Colonic mucosa (tissue), 4 donors: ENCODE data around the gene SELE. TPM values are rescaled to one million over a fixed set of nuclear protein-coding genes. Genes with fewer than 3 reads are reported as not detected.
A peak's percentile ranks its signal among the peaks of the same experiment; 100 is the strongest.
"Not testable (repeated sequence)": the region's sequence is repeated elsewhere in the genome, so short reads cannot be mapped to it uniquely, and the experiment has no call there.

Experiments used
- DNase-seq: peaks from one replicate; pipeline ENCODE4 v3.0.0-alpha.2; 2020
- H3K27ac ChIP-seq: fragments of 200-600 bp; one replicate; pipeline ENCODE4 v1.8.0; 2021
- H3K27me3 ChIP-seq: fragments of 200-600 bp; one replicate; pipeline ENCODE4 v1.8.0; 2021
- H3K36me3 ChIP-seq: fragments of 200-600 bp; one replicate; pipeline ENCODE4 v1.8.0; 2021
- H3K4me1 ChIP-seq: fragments of 200-600 bp; one replicate; pipeline ENCODE4 v1.8.0; 2021; ENCODE audit warnings: mild to moderate bottlenecking
- H3K4me3 ChIP-seq: fragments of 200-600 bp; one replicate; pipeline ENCODE4 v1.8.0; 2021
- H3K9ac ChIP-seq, 2 donors: one replicate each; pipeline ENCODE4 v1.7.0; 2013; ENCODE audit warnings: control low read depth in 2 of 2, low read depth in 2 of 2, low read length in 2 of 2
- H3K9me3 ChIP-seq: fragments of 200-600 bp; one replicate; pipeline ENCODE4 v1.8.0; 2021
- intact Hi-C: fragments of 100-400 bp; cut with DNase I; formaldehyde crosslinking; loops from one replicate; pipeline ENCODE4 v1.14.1; 2022
- total RNA-seq, 2 donors: library from RNA; stranded (reverse); fragmentation: NEBNext Ultra II Directional in 1 of 2; extraction: Animal tissue kit (Norgen Biotek cat#: 25700) in 1 of 2; gene quantifications; one replicate each; pipeline ENCODE4 v1.2.1, GENCODE V29; 2021
- TF ChIP-seq, protein P1 (sequence below): fragments of 200-600 bp; IDR thresholded peaks from one replicate; pipeline ENCODE4 v1.8.0; 2022; ENCODE audit warnings: antibody characterized with exemption, mild to moderate bottlenecking
- donor health status: healthy.
- donor health status: DM: no; HTN: no; CAD: no.
- donor health status: DM: no; HTN: no; CAD: no.

The SELE gene
- total RNA-seq, 2 donors from 2014 or later, result 0.20 to 4.0 TPM

DNA sequence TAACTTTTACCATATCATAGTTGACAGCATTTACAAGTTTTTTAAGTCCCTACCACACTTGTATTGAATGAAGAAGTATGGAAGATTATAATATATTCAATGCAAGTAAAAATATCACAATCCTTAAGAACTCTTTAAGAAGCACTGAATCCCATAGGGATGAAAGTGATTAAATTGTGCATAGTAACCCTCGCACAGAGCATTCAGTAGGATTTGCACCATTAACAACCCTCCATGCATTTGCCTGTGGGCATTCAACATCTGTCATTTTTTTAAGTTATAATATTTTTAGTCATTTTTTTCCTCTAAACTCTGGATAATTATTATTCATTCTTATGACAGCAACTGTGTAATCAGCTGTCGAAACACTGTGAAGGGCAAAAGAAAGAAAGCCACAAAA lies 10.1 kb downstream of the SELE start:
- TF ChIP-seq, protein P1, sequence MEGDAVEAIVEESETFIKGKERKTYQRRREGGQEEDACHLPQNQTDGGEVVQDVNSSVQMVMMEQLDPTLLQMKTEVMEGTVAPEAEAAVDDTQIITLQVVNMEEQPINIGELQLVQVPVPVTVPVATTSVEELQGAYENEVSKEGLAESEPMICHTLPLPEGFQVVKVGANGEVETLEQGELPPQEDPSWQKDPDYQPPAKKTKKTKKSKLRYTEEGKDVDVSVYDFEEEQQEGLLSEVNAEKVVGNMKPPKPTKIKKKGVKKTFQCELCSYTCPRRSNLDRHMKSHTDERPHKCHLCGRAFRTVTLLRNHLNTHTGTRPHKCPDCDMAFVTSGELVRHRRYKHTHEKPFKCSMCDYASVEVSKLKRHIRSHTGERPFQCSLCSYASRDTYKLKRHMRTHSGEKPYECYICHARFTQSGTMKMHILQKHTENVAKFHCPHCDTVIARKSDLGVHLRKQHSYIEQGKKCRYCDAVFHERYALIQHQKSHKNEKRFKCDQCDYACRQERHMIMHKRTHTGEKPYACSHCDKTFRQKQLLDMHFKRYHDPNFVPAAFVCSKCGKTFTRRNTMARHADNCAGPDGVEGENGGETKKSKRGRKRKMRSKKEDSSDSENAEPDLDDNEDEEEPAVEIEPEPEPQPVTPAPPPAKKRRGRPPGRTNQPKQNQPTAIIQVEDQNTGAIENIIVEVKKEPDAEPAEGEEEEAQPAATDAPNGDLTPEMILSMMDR, result no peak
- Histone ChIP-seq H3K27ac (no peak overlapping the region), H3K9ac (no peak overlapping the region), H3K9me3 (no peaks in the 10 kb centered on the region), H3K36me3 (no peaks in the 10 kb centered on the region), H3K4me1 (no peaks in the 10 kb centered on the region), H3K27me3 (no peaks in the 10 kb centered on the region), H3K4me3 (no peak overlapping the region)
- intact Hi-C loops, result no loop called here
- DNase-seq, result no peak

GRCh38 chr1:169722779-169723178 lies 11.1 kb downstream of the SELE start:
- no peak overlapping the region for H3K4me3 ChIP-seq
- TF ChIP-seq, protein P1, result no peak
- no peaks in the 10 kb centered on the region for H3K4me1 ChIP-seq
- no peak for DNase-seq
- H3K9ac ChIP-seq, result no peak overlapping the region
- no peaks in the 10 kb centered on the region for H3K9me3 ChIP-seq
- H3K27ac ChIP-seq, result no peak overlapping the region
- H3K36me3 ChIP-seq, result no peaks in the 10 kb centered on the region
- no peaks in the 10 kb centered on the region for H3K27me3 ChIP-seq
- intact Hi-C loops, result no loop called here

GRCh38 chr1:169715100-169715499 lies 18.8 kb downstream of the SELE start:
- H3K4me1 ChIP-seq, H3K4me3 ChIP-seq, H3K27ac ChIP-seq, intact Hi-C loops, DNase-seq, H3K36me3 ChIP-seq, H3K9me3 ChIP-seq, H3K27me3 ChIP-seq, H3K9ac ChIP-seq: not testable (repeated sequence)

DNA sequence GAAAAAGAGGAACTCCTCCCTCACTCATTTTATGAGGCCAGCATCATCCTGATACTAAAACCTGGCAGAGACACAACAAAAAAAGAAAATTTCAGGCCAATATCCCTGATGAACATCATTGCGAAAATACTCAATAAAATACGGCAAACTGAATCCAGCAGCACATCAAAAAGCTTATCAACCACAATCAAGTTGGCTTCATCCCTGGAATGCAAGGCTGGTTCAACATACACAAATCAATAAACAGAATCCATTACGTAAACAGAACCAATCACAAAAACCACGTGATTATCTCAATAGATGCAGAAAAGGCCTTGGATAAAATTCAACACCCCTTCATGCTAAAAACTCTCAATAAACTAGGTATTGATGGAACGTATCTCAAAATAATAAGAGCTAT lies 20.8 kb downstream of the SELE start:
- not testable (repeated sequence) for H3K9me3 ChIP-seq, H3K36me3 ChIP-seq, H3K27ac ChIP-seq, H3K9ac ChIP-seq, H3K4me1 ChIP-seq, H3K4me3 ChIP-seq, DNase-seq, H3K27me3 ChIP-seq
- intact Hi-C loops, result loop anchor here (5.0 kb wide), 1 partner anchor 111 kb away; no protein-coding TSS in a partner anchor

- DNase-seq, result no peak
- Histone ChIP-seq H3K27me3 (no peaks in the 10 kb centered on the region), H3K9ac (no peak overlapping the region), H3K36me3 (no peaks in the 10 kb centered on the region), H3K4me3 (no peak overlapping the region), H3K4me1 (no peaks in the 10 kb centered on the region), H3K27ac (no peak overlapping the region), H3K9me3 (no peaks in the 10 kb centered on the region)
- intact Hi-C loops, result loop anchor here (5.0 kb wide), 1 partner anchor 110 kb away; no protein-coding TSS in a partner anchor
- TF ChIP-seq, protein P1, result peak; percentile 3
Observed at GRCh38 chr1:169712309-169712631, 21.6 kb downstream of the SELE start.

GRCh38 chr1:169711469-169712308 lies 22.2 kb downstream of the SELE start, which contains the start of gene SELL:
Gene SELL, minus strand, starts transcription at chr1:169711620. Its CDS starts 122 bp downstream, at chr1:169711498.
- Histone ChIP-seq H3K36me3 (no peaks in the 10 kb centered on the region), H3K9ac (peak within 1 kb of the TSS in 1 of 2 donors; percentile 27), H3K9me3 (no peaks in the 10 kb centered on the region), H3K27me3 (no peaks in the 10 kb centered on the region), H3K4me3 (peak within 1 kb of the TSS; percentile 20), H3K4me1 (no peaks in the 10 kb centered on the region), H3K27ac (no peak within 1 kb of the TSS)
- DNase-seq, result peak; percentile 81
- intact Hi-C loops, result loop anchor here (5.0 kb wide), 1 partner anchor 109 kb away; no protein-coding TSS in a partner anchor
- TF ChIP-seq, protein P1, result peak; percentile 65
